RWPE2 (cell line): ENCODE results near the gene TPMT.

Experiments used
- ATAC-seq: fragments of 200-7000 bp; cut with Tn5 transposase; 3 replicates; pipeline ENCODE4 v1.9.1; 2021; ENCODE audit warnings: low read depth
- DNase-seq: peaks from one replicate; pipeline ENCODE4 v3.0.0-alpha.2; 2020; ENCODE audit warnings: low spot score
- H3K27ac ChIP-seq: fragments of 450-650 bp; 2 replicates; pipeline ENCODE4 v1.5.1; 2017; ENCODE audit warnings: mild to moderate bottlenecking; ENCODE audit not compliant: poor library complexity, severe bottlenecking
- H3K27me3 ChIP-seq: fragments of 250-450 bp; sonication (Bioruptor Pico); 2 replicates; pipeline ENCODE4 v1.5.1; 2021; ENCODE audit warnings: mild to moderate bottlenecking, moderate library complexity; ENCODE audit not compliant: insufficient read depth, poor library complexity, severe bottlenecking
- H3K36me3 ChIP-seq: fragments of 250-450 bp; sonication (Bioruptor Pico); 2 replicates; pipeline ENCODE4 v1.5.1; 2020; ENCODE audit warnings: low read depth, mild to moderate bottlenecking, moderate library complexity
- H3K4me1 ChIP-seq: fragments of 250-450 bp; sonication (Bioruptor Pico); 2 replicates; pipeline ENCODE4 v1.5.1; 2021; ENCODE audit warnings: mild to moderate bottlenecking, moderate library complexity; ENCODE audit not compliant: insufficient read depth, poor library complexity, severe bottlenecking
- H3K4me3 ChIP-seq: fragments of 250-450 bp; sonication (Bioruptor Pico); 2 replicates; pipeline ENCODE4 v1.5.1; 2021; ENCODE audit warnings: mild to moderate bottlenecking, moderate library complexity; ENCODE audit not compliant: severe bottlenecking
- H3K9me3 ChIP-seq: fragments of 250-450 bp; sonication (Bioruptor Pico); 2 replicates; pipeline ENCODE4 v1.5.1; 2021; ENCODE audit warnings: mild to moderate bottlenecking, moderate library complexity; ENCODE audit not compliant: severe bottlenecking
- TF ChIP-seq, protein P1 (sequence below): fragments of 450-650 bp; IDR thresholded peaks from one replicate; pipeline ENCODE4 v1.5.1; 2017; ENCODE audit warnings: mild to moderate bottlenecking, moderate library complexity; ENCODE audit not compliant: poor library complexity, severe bottlenecking

Gene TPMT

DNA sequence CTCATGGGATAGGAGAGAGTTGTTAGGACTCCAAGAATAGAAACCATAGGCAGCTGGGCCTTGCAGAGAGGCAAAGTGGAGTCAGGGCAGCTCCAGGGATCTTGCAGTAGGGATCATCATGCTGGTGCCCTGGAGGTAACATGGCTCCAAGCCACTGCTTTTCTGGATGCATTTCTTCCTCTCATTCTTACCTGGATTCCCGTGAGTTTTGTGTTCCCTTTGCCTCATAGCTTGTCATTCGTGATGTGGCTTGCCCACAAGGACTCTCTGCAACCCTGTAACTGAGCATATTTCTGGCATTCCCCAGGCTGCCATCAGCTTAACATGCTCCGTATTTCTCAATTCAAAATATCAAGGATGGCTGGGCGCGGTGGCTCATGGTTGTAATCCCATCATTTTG lies 37.7 kb downstream of the TPMT start:
- no peak overlapping the region for H3K27ac ChIP-seq
- H3K9me3 ChIP-seq: no peaks in the 10 kb centered on the region
- no peak overlapping the region for H3K4me3 ChIP-seq
- TF ChIP-seq, protein P1, sequence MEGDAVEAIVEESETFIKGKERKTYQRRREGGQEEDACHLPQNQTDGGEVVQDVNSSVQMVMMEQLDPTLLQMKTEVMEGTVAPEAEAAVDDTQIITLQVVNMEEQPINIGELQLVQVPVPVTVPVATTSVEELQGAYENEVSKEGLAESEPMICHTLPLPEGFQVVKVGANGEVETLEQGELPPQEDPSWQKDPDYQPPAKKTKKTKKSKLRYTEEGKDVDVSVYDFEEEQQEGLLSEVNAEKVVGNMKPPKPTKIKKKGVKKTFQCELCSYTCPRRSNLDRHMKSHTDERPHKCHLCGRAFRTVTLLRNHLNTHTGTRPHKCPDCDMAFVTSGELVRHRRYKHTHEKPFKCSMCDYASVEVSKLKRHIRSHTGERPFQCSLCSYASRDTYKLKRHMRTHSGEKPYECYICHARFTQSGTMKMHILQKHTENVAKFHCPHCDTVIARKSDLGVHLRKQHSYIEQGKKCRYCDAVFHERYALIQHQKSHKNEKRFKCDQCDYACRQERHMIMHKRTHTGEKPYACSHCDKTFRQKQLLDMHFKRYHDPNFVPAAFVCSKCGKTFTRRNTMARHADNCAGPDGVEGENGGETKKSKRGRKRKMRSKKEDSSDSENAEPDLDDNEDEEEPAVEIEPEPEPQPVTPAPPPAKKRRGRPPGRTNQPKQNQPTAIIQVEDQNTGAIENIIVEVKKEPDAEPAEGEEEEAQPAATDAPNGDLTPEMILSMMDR: no peak
- no peaks in the 10 kb centered on the region for H3K4me1 ChIP-seq
- ATAC-seq (no peak), DNase-seq (no peak)
- no peaks in the 10 kb centered on the region for H3K27me3 ChIP-seq
- H3K36me3 ChIP-seq: no peaks in the 10 kb centered on the region

DNA sequence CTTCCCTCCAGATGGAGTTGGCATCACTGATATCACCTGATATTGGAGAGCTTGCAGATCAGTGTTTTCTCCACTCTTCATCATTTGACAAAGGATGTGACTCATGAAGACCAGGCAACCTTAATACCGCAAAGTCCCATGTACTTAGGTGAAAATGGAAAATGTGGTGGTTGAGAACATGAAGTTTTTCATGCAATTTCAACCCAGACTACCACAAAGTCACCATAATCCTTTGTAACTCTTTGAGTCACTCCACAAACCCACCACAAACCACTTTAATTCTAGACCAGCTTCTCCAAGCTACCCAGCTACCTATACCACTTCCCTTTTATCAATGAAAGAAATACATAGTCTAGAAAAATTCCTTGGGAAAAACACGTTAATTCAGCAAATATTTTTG lies 39.5 kb downstream of the TPMT start:
- no peaks in the 10 kb centered on the region for H3K27me3 ChIP-seq
- no peaks in the 10 kb centered on the region for H3K4me1 ChIP-seq
- TF ChIP-seq, protein P1: no peak
- H3K36me3 ChIP-seq: no peaks in the 10 kb centered on the region
- H3K4me3 ChIP-seq: no peak overlapping the region
- no peaks in the 10 kb centered on the region for H3K9me3 ChIP-seq
- no peak for ATAC-seq
- no peak overlapping the region for H3K27ac ChIP-seq
- DNase-seq: no peak

DNA sequence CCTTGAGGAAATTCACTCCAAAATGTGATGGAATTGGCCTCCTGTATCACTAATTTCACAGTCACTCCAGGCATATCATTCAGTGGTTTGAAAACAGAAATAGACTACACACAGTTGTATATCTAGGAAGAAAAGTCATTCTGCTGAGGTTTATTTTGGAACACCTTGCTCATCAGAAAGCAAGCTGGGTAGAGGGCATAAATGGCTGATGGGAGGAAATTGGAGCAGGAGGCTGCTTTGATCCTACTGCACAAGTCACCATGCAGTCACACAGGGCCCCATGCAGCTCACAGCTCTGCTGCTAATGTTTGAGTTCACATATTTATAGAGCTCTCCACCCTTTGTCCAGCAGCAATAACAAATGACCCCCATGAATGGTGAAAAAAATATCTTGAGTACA lies 44.7 kb downstream of the TPMT start:
- no peak for DNase-seq
- peaks cover 7% of the 10 kb centered on the region for H3K9me3 ChIP-seq
- TF ChIP-seq, protein P1: no peak

DNA sequence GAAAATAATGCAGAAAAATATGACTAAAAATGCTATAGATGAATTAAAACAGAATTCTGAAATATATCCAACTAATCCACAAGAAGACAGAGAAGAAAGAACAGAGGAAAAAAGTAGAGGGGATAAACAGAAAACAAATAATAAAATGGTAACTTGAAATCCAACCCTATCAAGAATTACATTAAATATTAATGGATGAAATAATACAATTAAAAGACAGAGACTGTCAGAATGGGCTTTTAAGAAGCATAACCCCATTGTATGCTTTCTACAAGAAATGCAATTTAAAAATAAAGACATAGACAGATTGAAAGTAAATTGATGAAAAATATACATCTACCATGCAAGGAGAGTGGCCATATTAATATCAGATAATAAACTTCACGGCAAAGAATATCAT lies 47.8 kb downstream of the TPMT start:
- Histone ChIP-seq H3K36me3 (no peaks in the 10 kb centered on the region), H3K4me1 (no peaks in the 10 kb centered on the region), H3K4me3 (no peak overlapping the region), H3K27ac (no peak overlapping the region), H3K27me3 (no peaks in the 10 kb centered on the region), H3K9me3 (peaks cover 7% of the 10 kb centered on the region)
- TF ChIP-seq, protein P1: no peak
- DNase-seq (no peak), ATAC-seq (no peak)

More for the DNA sequence above, 44.7 kb downstream of the TPMT start:
- H3K27ac ChIP-seq: no peak overlapping the region
- H3K4me3 ChIP-seq: no peak overlapping the region
- no peaks in the 10 kb centered on the region for H3K27me3 ChIP-seq
- no peaks in the 10 kb centered on the region for H3K4me1 ChIP-seq
- no peaks in the 10 kb centered on the region for H3K36me3 ChIP-seq
- ATAC-seq: no peak

DNA sequence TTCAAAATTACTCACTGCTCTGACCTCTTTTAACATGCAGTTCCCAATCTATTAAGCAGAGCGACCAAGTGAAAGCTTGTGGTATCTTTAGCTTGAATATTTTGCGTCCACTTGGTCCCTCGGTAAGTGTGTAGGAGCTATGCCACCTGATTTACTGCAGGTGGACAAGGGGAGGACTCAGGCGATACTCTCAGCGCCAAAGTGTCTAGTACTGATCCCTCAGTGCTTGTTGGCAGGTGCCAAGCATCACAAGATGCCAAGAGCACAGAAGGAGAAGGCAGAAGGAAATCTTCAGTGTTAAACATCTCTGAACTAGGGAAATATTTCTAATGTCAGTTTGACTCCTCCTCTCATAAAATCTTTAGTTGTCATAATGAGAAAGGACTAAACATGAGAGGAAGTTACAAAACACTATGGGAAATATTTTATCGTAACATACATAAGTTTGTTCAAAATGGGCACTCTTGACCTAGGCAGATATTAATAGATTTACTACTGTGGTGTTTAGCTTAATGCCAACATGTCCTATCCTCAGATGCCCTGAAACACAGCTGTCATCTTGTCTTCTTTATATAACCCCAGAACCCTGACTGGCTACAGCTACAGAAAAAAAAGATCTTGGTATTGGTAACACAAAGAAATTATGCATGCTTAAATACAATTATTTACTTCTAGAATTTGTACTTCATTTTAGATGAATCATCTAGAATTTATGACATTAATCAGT lies 51.9 kb downstream of the TPMT start:
- Histone ChIP-seq H3K27me3 (no peaks in the 10 kb centered on the region), H3K9me3 (peaks cover 4% of the 10 kb centered on the region), H3K4me3 (no peak overlapping the region), H3K27ac (no peak overlapping the region), H3K4me1 (no peaks in the 10 kb centered on the region), H3K36me3 (no peaks in the 10 kb centered on the region)
- DNase-seq (no peak), ATAC-seq (no peak)
- TF ChIP-seq, protein P1: no peak
